IMR-90 (cell line): ENCODE data around the gene RABGEF1. TPM values are rescaled to one million over a fixed set of nuclear protein-coding genes. Genes with fewer than 3 reads are reported as not detected.

Experiments
- ATAC-seq: fragments of 200-7000 bp; cut with Tn5 transposase; 2 replicates; pipeline ENCODE4 v1.9.1; 2020; ENCODE audit warnings: low read depth, mild to moderate bottlenecking, moderate library complexity
- BruUV-seq: library from RNA; stranded (reverse); fragments of 400-500 nt; replicated peaks from 2 replicates; lab custom pipeline; 2021; lab: Mats Ljungman, UMichigan
- CTCF ChIA-PET: fragments of 300-600 bp; formaldehyde crosslinking; extraction: SDS; loops from one replicate; lab custom pipeline; 2021; ENCODE audit warnings: antibody characterized with exemption; lab: Yijun Ruan, JAX
- POLR2A ChIA-PET: fragments of 300-600 bp; sonication (Branson Sonifier 250); formaldehyde crosslinking; loops from one replicate; lab custom pipeline; 2022; ENCODE audit warnings: antibody characterized with exemption; ENCODE audit not compliant: unreplicated experiment; lab: Charles Lee
- DNase-seq: peaks from one replicate; pipeline ENCODE4 v3.0.0; 2013
- H2AFZ ChIP-seq: replicated peaks from 2 replicates; pipeline ENCODE3; 2013; ENCODE audit warnings: low read length, mild to moderate bottlenecking; ENCODE audit not compliant: poor library complexity
- H2AK5ac ChIP-seq: 2 replicates; pipeline ENCODE4 v1.6.1; 2013; ENCODE audit warnings: low read depth, low read length, inconsistent platforms
- H2AK9ac ChIP-seq: replicated peaks from 2 replicates; pipeline ENCODE3; 2013; ENCODE audit warnings: mild to moderate bottlenecking, low read depth, low read length, moderate library complexity; ENCODE audit not compliant: poor library complexity
- H2BK120ac ChIP-seq: 2 replicates; pipeline ENCODE4 v1.6.1; 2013; ENCODE audit warnings: low read depth, low read length, inconsistent platforms
- H2BK15ac ChIP-seq: 3 replicates; pipeline ENCODE4 v1.6.1; 2013; ENCODE audit warnings: low read depth, low read length, inconsistent platforms
- H2BK20ac ChIP-seq: 2 replicates; pipeline ENCODE4 v1.6.1; 2013; ENCODE audit warnings: low read depth, mild to moderate bottlenecking, inconsistent platforms, low read length, moderate library complexity
- H2BK5ac ChIP-seq: 2 replicates; pipeline ENCODE4 v1.6.1; 2013; ENCODE audit warnings: mild to moderate bottlenecking, low read depth, low read length, inconsistent platforms; ENCODE audit not compliant: poor library complexity, severe bottlenecking
- H3K14ac ChIP-seq: replicated peaks from 2 replicates; pipeline ENCODE4 v1.6.1; 2013; ENCODE audit warnings: low read depth, low read length, inconsistent platforms
- H3K18ac ChIP-seq: 2 replicates; pipeline ENCODE4 v1.6.1; 2013; ENCODE audit warnings: low read depth, low read length, control low read depth
- H3K23ac ChIP-seq: 2 replicates; pipeline ENCODE4 v1.6.1; 2013; ENCODE audit warnings: low read depth, low read length, inconsistent platforms
- H3K27ac ChIP-seq: 2 replicates; pipeline ENCODE4 v1.5.1; 2013; ENCODE audit warnings: mild to moderate bottlenecking, control low read depth, low read length; ENCODE audit not compliant: insufficient read depth
- H3K27me3 ChIP-seq: 2 replicates; pipeline ENCODE4 v1.6.1; 2013; ENCODE audit warnings: low read length; ENCODE audit not compliant: control insufficient read depth, insufficient read depth
- H3K36me3 ChIP-seq: 2 replicates; pipeline ENCODE4 v1.6.1; 2013; ENCODE audit warnings: low read length, mixed read lengths; ENCODE audit not compliant: control insufficient read depth, insufficient read depth
- H3K4ac ChIP-seq: 2 replicates; pipeline ENCODE4 v1.6.1; 2013; ENCODE audit warnings: low read depth, low read length, inconsistent platforms
- H3K4me1 ChIP-seq: 2 replicates; pipeline ENCODE4 v1.6.1; 2013; ENCODE audit warnings: low read length, mixed read lengths; ENCODE audit not compliant: control insufficient read depth, insufficient read depth
- H3K4me2 ChIP-seq: 2 replicates; pipeline ENCODE4 v1.6.1; 2013; ENCODE audit warnings: low read depth, mild to moderate bottlenecking, control low read depth, low read length, moderate library complexity
- H3K4me3 ChIP-seq: 2 replicates; pipeline ENCODE4 v1.5.1; 2013; ENCODE audit warnings: low read depth, mild to moderate bottlenecking, control low read depth, low read length, moderate library complexity; ENCODE audit not compliant: insufficient read depth
- H3K56ac ChIP-seq: 2 replicates; pipeline ENCODE4 v1.6.1; 2013; ENCODE audit warnings: low read length, inconsistent platforms; ENCODE audit not compliant: insufficient read depth; ENCODE audit errors: extremely low read depth
- H3K79me1 ChIP-seq, 2 experiments: 2 replicates each; pipeline ENCODE4 v1.6.1; 2013; ENCODE audit warnings: low read length in 2 of 2, inconsistent platforms in 1 of 2, low read depth in 1 of 2
- H3K9ac ChIP-seq: 2 replicates; pipeline ENCODE4 v1.6.1; 2013; ENCODE audit warnings: low read depth, low read length, control low read depth
- H3K9me1 ChIP-seq: 2 replicates; pipeline ENCODE4 v1.6.1; 2013; ENCODE audit warnings: low read length, inconsistent platforms; ENCODE audit not compliant: insufficient read depth
- H3K9me3 ChIP-seq: 2 replicates; pipeline ENCODE4 v1.6.1; 2013; ENCODE audit warnings: low read length; ENCODE audit not compliant: control insufficient read depth, insufficient read depth
- H4K20me1 ChIP-seq: 2 replicates; pipeline ENCODE4 v1.6.1; 2013; ENCODE audit warnings: low read length, inconsistent platforms; ENCODE audit not compliant: insufficient read depth
- H4K5ac ChIP-seq: 2 replicates; pipeline ENCODE4 v1.6.1; 2013; ENCODE audit warnings: mild to moderate bottlenecking, low read depth, low read length, control low read depth
- H4K8ac ChIP-seq, 2 experiments: 2 replicates each; pipeline ENCODE4 v1.6.1; 2013; ENCODE audit warnings: low read depth in 2 of 2, low read length in 2 of 2, control low read depth in 1 of 2, inconsistent platforms in 1 of 2
- H4K91ac ChIP-seq: 2 replicates; pipeline ENCODE4 v1.6.1; 2013; ENCODE audit warnings: low read depth, low read length, inconsistent platforms; ENCODE audit not compliant: insufficient read depth
- CEBPB ChIP-seq: IDR thresholded peaks from 2 replicates; pipeline ENCODE4 v1.6.1; 2012; ENCODE audit warnings: low read depth, low read length, improper control_type of control experiment
- CHD1 ChIP-seq: IDR thresholded peaks from 2 replicates; pipeline ENCODE4 v1.6.1; 2012; ENCODE audit warnings: low read depth, low read length, improper control_type of control experiment
- CTCF ChIP-seq: conservative IDR thresholded peaks from 2 replicates; pipeline ENCODE4 v1.5.1; 2012; ENCODE audit warnings: mild to moderate bottlenecking, low read depth, low read length, improper control_type of control experiment
- FOS ChIP-seq: fragments of 150-350 bp; IDR thresholded peaks from 2 replicates; pipeline ENCODE4 v1.6.1; 2016; ENCODE audit warnings: low read depth, low read length
- MAZ ChIP-seq: IDR thresholded peaks from 2 replicates; pipeline ENCODE4 v1.6.1; 2012; ENCODE audit warnings: low read depth, mild to moderate bottlenecking, low read length, improper control_type of control experiment, moderate library complexity, borderline replicate concordance
- RFX5 ChIP-seq: IDR thresholded peaks from 2 replicates; pipeline ENCODE4 v1.8.0; 2012; ENCODE audit warnings: low read depth, mild to moderate bottlenecking, low read length, moderate library complexity
- USF2 ChIP-seq: fragments of 150-350 bp; IDR thresholded peaks from 2 replicates; pipeline ENCODE4 v1.6.1; 2017; ENCODE audit warnings: mild to moderate bottlenecking, antibody characterized with exemption, low read length, low read depth
- WGBS, 2 experiments: methylation state at CpG; one replicate each; pipeline versions ENCODE4 v1.1.5 to v1.1.7; 2013; ENCODE audit warnings: missing lambda C conversion rate in 2 of 2; ENCODE audit not compliant: insufficient read length in 1 of 2; ENCODE audit errors: extremely low coverage in 2 of 2; 5-methylcytosine and 5-hydroxymethylcytosine counted together
- dilution Hi-C: fragments of 300-500 bp; cut with HindIII; formaldehyde crosslinking; loops from one replicate; pipeline ENCODE4 v1.14.3; 2018; ENCODE audit warnings: low sequenced_read_pairs; ENCODE audit not compliant: unreplicated experiment
- in situ Hi-C: fragments of 300-500 bp; cut with MboI; formaldehyde crosslinking; loops from 3 replicates; pipeline ENCODE4 v1.14.3; 2019; ENCODE audit warnings: low sequenced_read_pairs, inconsistent platforms, mixed read lengths
- intact Hi-C: fragments of 100-400 bp; cut with micrococcal nuclease; formaldehyde crosslinking; loops from 2 replicates; pipeline ENCODE4 v1.10.0; 2022
- polyA plus RNA-seq, 3 experiments: library from polyadenylated mRNA; depleted of rRNA; stranded (reverse); fragments of >200 nt; gene quantifications; 2 replicates each; pipeline ENCODE4 v1.2.3, GENCODE V29; 2012; ENCODE audit warnings: low replicate concordance in 1 of 3
- total RNA-seq: library from RNA; depleted of rRNA; stranded (reverse); fragments of >200 nt; gene quantifications from 2 replicates; pipeline ENCODE4 v1.2.3, GENCODE V29; 2012

RABGEF1 gene
- total and polyA plus RNA-seq, 2 of the 4 experiments (the other 2 are of a cell fraction): 34.9 to 56.6 TPM

- no peak overlapping the region for H2AK5ac ChIP-seq
- no peak overlapping the region for H3K9ac ChIP-seq
- H4K20me1 ChIP-seq: no peaks in the 10 kb centered on the region
- no peak for DNase-seq
- H3K4ac ChIP-seq: no peak overlapping the region
- H4K8ac ChIP-seq: no peak overlapping the region
- POLR2A ChIA-PET: no interaction called here
- no peak overlapping the region for H3K27ac ChIP-seq
- no peaks in the 10 kb centered on the region for H3K9me1 ChIP-seq
- in situ Hi-C loops (no loop called here), intact Hi-C loops (no loop called here), dilution Hi-C loops (no loop called here)
- H3K27me3 ChIP-seq: no peaks in the 10 kb centered on the region
- H3K4me2 ChIP-seq: no peak overlapping the region
- no peak overlapping the region for H3K14ac ChIP-seq
- no peak overlapping the region for H3K4me3 ChIP-seq
- H3K18ac ChIP-seq: no peak overlapping the region
- H2AK9ac ChIP-seq: no peak overlapping the region
- BruUV-seq: no TSS peak
- TF ChIP-seq MAZ: no peak
- TF ChIP-seq RFX5: no peak
- no peak for TF ChIP-seq FOS
- TF ChIP-seq CTCF: no peak
- no peak for TF ChIP-seq CEBPB
- TF ChIP-seq CHD1: no peak
- no peak for TF ChIP-seq USF2
- no peak overlapping the region for H2BK15ac ChIP-seq
- 80% methylated on average over 3 of the region's 9 CpGs; no CpG with 5 or more reads in 1 of the 2 experiments for WGBS, 2 experiments
- no peak overlapping the region for H2BK5ac ChIP-seq
- no peak overlapping the region for H2BK120ac ChIP-seq
- peak overlapping the region; percentile 21 for H2AFZ ChIP-seq
- no peak overlapping the region for H3K23ac ChIP-seq
- no peaks in the 10 kb centered on the region for H3K4me1 ChIP-seq
- H3K79me1 ChIP-seq: no peaks in the 10 kb centered on the region
- no peak overlapping the region for H4K5ac ChIP-seq
- H2BK20ac ChIP-seq: no peak overlapping the region
- H4K91ac ChIP-seq: no peak overlapping the region
- H3K36me3 ChIP-seq: no peaks in the 10 kb centered on the region
- H3K9me3 ChIP-seq: no peaks in the 10 kb centered on the region
- CTCF ChIA-PET: no interaction called here
- ATAC-seq: no peak
- H3K56ac ChIP-seq: no peak overlapping the region
Observed at GRCh38 chr7:66837661-66838060, 97.1 kb downstream of the RABGEF1 start.
